ENCODE measurements around the gene FILIP1L.

- TF ChIP-seq, protein P1, sequence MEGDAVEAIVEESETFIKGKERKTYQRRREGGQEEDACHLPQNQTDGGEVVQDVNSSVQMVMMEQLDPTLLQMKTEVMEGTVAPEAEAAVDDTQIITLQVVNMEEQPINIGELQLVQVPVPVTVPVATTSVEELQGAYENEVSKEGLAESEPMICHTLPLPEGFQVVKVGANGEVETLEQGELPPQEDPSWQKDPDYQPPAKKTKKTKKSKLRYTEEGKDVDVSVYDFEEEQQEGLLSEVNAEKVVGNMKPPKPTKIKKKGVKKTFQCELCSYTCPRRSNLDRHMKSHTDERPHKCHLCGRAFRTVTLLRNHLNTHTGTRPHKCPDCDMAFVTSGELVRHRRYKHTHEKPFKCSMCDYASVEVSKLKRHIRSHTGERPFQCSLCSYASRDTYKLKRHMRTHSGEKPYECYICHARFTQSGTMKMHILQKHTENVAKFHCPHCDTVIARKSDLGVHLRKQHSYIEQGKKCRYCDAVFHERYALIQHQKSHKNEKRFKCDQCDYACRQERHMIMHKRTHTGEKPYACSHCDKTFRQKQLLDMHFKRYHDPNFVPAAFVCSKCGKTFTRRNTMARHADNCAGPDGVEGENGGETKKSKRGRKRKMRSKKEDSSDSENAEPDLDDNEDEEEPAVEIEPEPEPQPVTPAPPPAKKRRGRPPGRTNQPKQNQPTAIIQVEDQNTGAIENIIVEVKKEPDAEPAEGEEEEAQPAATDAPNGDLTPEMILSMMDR (IDR thresholded peaks at IDR 0.05): no peak
- no peak for TF ChIP-seq POLR2AphosphoS5 (IDR thresholded peaks at IDR 0.05)
Measured at GRCh38 chr3:99845331-99845730, 269.0 kb downstream of the FILIP1L start.
